HG03095 (cell line): ENCODE data around the gene LRRC4C.

Experiments used
- ATAC-seq: cut with Tn5 transposase; IDR thresholded peaks from one replicate; pipeline ENCODE4 v1.9.1; 2021; ENCODE audit warnings: moderate library complexity; ENCODE audit not compliant: unreplicated experiment

Gene LRRC4C

DNA sequence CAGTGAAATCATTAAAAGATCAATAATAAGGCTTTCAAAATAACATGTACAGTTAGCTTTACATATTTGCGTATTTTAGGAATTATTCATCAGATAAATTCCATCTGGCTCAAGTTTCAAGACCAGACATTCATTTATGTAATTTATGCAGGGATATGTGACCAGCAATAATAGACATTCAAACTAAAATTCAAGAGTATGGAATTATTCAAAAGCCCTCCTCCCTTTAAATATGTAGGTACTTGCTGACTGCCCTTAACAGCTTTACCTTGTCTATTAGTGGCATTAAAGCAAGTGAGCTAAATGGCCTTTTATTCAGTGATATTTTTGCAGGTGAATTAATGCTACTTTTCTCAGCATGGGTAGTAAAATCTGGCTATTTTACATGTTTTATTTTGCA lies 126.1 kb downstream of the LRRC4C start:
- ATAC-seq, result no peak

GRCh38 chr11:41328324-41328723 lies 131.1 kb downstream of the LRRC4C start:
- ATAC-seq, result no peak

DNA sequence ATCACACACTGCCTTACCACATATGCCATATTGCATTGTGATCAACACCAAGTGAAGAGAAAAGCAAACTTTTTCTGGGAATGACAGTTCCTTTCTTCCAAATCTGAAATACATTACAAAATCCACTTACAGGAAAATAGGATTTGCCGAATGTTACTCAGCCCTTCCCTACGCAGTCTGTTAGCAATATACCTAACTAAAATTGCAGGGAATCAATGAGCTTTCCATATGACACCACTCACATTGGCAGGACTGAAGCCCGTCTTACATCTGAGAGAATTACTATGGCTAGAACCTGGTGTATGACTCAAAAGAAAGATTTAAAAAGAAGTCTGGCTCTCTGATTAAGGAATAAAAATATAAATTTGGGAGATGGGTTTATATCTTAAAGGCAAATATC lies 136.0 kb downstream of the LRRC4C start:
- no peak for ATAC-seq

DNA sequence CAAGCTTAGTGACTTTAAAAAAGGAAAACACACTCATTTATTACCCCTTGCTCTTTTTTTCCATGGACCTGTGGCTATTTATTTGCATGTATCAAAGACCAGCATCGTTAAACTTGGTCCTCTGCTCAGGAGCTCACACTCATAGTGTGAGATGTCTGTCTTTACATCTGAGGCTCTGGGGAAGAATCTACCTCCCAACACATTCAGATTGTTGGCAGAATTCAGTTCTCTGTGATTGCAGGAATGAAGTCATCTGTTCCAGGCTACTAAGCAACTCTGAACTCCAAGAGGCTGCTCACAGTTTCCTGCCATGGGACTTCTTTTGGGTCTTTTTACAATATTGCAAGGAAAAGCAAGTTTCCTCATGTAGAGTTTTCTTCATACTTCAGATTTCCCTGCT lies 138.8 kb downstream of the LRRC4C start:
- no peak for ATAC-seq

DNA sequence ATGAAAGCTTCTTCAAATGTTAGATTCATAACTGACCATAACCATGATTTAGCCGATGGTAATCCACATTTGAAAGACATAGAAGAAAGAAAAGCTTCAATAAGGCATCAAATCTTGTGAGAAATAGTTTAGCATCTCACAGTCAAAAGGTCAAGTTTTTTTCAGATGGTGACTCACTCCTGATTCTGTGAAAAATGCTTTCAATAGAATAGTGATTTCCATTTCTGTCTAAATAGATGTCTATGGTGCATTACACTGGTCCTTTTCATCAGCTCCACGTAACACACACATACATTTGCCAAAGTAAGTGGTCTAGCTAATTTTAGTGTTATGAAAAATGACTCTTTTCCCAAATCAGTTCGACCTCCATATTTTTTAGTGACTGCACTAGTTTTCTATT lies 139.2 kb downstream of the LRRC4C start:
- no peak for ATAC-seq

- no peak for ATAC-seq
Observed at GRCh38 chr11:41319434-41319833, 140.0 kb downstream of the LRRC4C start.

- ATAC-seq, result no peak
Observed at GRCh38 chr11:41316751-41317150, 142.7 kb downstream of the LRRC4C start.

DNA sequence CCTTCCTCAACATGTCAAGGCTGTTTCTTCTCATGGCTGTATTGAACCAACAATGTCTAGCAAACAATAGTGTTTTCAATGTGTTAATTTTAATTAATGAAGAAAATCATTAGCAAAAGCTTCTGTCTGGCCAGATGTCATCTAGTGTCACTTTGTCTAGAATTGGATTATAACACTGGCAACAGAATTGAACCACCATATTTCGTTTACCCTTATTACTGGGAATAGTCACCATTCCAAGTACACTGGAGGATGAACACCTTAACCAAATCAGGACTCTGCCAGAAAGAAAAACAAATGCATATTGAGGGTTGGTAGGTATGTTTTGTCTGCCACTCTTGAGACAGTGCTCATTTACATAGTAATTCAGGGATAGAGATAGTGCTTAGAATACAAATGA lies 146.2 kb downstream of the LRRC4C start:
- ATAC-seq, result no peak

DNA sequence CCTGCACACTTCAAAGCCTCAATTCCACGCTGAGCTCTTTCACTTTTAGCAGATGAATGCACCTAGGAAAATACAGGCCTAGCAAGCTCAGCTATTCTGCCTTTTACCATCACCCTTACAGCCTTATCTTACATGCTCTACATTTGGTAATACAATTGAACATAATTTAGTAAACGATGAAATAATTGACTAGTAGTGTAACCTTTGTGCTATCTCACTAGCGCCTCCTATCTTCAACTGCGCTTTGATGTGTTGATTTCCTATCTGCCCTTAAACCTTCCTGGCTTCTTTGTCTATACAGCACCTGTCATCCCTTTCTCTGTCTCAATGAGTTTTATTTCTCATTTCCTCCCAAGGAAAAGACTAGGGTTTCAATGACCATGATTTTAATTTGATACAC lies 149.7 kb downstream of the LRRC4C start:
- peak; percentile 21 for ATAC-seq

GRCh38 chr11:41309111-41309522 lies 150.3 kb downstream of the LRRC4C start:
- ATAC-seq, result peak; percentile 80

- no peak for ATAC-seq
Observed at GRCh38 chr11:41308286-41308685, 151.2 kb downstream of the LRRC4C start.

- ATAC-seq, result no peak
Observed at GRCh38 chr11:41307296-41308080, 152.0 kb downstream of the LRRC4C start.

DNA sequence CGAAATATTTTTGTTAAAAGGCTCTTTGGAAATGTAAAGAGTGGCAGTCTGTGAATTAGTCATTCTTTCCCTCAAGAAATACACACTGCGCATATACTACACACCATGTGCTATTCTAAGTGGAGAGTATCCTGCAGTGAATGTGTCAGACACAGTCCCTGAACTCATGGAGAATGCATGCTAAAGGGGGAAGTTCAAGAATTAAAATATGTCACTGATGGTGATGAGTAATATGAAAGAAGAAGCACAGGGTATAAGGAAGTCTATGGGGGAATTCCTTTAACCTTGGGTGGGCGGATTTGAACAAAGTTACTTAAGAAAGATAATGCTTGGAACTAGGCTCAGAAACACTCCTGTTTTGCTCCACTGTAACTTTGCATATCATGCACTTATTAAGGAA lies 153.0 kb downstream of the LRRC4C start:
- no peak for ATAC-seq

DNA sequence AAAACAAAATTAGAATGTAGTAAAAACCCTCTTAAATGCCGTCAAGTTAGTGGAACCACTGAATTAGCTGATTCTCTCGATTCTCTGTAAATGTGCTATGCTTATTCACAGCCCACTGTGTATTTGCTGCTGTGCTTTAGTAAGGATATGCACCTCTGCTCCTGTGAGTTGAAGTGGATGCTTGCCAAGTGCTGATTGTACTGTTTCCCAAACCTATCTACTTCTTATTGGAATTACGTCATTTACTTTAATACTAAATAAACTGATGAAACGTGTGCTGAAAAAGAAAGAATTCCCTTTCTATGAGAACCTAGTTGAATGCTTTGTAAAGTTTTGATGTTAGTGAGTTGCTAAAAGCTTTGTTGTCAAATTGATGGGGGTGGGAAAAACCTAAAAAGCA lies 158.4 kb downstream of the LRRC4C start:
- ATAC-seq, result no peak

DNA sequence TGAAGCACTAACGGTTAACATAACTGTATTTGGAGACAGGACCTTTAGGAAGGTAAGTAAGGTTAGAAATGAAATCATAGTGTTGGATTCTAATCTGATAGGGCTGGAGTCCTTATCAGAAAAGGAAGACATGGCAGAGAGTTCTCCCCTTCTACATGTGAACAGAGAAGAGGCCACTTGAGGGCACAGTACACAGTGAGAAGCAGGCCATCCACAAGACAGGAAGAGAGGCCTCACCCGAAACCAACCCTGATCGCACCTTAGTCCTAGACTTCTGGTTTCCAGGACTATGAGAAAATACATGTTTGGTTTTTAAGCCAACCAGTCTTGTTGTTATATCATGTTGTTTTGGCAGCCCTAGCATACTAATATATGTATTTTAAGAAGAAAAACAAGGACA lies 170.0 kb downstream of the LRRC4C start:
- peak; percentile 92 for ATAC-seq

DNA sequence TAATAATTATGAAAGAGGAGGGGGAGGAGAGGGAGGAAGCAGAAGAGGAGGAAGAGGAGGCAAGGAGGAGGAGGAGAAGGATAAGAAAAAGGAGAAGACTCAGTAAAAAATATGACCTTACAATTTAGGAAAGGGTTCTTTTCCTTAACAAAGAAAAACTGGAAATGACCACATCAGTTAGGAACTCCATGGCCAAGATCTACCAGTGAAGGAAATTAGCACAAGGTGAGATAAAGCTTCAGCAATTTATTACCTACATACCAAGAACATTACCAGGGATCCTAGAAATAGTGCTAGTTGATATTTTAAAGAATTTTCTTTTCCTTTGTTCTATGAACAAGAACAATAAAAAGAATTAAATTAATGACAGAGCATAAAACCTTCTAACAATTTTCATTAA lies 172.7 kb downstream of the LRRC4C start:
- ATAC-seq, result no peak

DNA sequence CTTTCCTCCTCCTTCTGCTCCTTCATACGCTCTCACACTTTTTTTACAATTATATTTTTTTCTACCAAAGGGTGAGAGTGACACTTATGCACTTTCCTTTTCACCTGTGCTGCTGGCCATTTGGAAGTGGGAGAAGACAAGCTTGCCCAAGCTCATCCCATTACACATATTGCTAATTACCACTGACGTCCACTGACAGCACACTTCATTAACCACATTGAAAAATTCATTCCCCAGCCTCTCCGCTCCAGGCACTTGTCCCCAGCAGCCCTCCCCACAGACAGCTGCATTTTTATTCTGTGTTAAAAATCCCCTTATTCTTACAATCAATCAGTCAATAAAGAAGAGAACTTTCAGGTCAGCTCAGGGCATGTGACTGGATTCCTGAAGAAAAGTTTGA lies 175.1 kb downstream of the LRRC4C start:
- no peak for ATAC-seq

GRCh38 chr11:41283191-41283930 lies 176.1 kb downstream of the LRRC4C start:
- ATAC-seq, result no peak

DNA sequence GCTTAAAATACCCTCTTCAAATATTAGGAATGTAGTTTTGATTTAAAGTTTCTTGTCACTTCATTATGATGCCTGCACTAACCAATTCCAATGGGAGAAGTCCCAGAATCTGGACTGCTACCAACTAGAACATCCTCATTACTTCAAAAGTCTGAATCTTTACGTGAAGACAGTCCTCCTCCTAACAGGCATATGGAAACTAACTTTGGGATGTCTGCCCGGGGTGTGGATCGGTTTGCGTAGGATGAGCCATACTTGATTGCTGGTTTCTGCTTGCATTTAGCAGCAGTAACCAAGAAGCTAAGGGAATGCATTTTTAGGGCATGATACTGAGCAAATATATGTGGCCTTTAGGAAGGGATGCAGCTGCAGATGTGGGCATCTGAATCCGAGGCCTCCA lies 177.1 kb downstream of the LRRC4C start:
- no peak for ATAC-seq

DNA sequence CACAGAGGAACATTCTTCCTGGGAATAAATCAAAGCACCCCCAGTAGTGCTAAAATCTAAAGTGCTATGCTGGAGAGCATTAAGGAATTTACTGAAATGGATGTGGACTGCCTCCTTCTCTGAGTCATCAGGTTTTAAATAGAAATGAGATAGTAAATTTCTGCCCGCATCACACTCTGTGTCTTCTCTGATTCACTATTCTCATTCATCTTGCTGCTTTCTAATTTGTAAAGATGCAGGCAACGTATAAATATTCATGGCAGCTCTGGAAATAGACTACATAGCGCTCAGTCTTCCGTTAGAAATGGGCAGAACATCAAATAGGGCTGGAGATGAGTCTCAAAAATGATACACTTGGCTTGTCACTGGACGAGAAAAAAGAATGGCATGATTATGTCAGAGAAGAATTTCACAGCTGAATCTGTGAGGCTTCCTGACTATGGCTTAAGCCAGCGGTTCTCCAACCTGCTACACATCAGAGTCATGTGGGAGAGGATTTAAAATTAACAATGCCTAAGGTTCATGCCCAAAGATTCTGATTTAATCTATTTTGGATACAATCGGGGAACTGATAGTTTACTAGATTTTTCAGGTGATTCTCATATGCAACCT lies 178.2 kb downstream of the LRRC4C start:
- ATAC-seq, result no peak

DNA sequence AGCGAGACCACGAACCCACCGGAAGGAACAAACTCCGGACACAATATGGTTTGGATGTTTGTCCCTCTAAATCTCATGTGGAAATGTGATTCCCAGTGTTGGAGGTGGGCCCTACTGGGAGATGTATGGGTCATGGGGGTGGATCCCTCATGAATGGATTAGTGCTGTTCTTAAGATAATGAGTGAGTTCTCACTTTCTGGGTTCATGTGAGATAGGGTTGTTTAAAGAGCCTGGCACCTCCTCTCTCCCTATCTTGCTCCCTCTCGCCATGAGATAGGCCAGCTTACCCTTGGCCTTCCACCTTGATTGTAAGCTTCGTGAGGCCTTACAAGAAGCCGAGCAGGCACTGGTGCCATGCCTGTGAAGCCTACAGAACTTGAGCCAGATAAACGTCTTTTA lies 184.6 kb downstream of the LRRC4C start:
- no peak for ATAC-seq

GRCh38 chr11:41273908-41274307 lies 185.5 kb downstream of the LRRC4C start:
- ATAC-seq, result no peak
